Uterus (tissue), 4 donors: Measurements from ENCODE around the gene EIF5AL1. TPM values are rescaled to one million over a fixed set of nuclear protein-coding genes. Genes with fewer than 3 reads are reported as not detected.

ENCODE experiments used
- DNase-seq, 2 donors: peaks; one replicate each; pipeline ENCODE4 v3.0.0-alpha.2; 2019 to 2020
- H3K27ac ChIP-seq, 2 donors: fragments of 200-600 bp; sonication (generic); 1 replicate in 1 of 2; 2 replicates in 1 of 2; pipeline ENCODE4 v1.5.1; 2016 to 2018
- H3K27me3 ChIP-seq, 2 donors: fragments of 200-600 bp; sonication (generic); one replicate each; pipeline ENCODE4 v1.5.1; 2018 to 2019; ENCODE audit warnings: control low read depth in 1 of 2
- H3K36me3 ChIP-seq, 2 donors: fragments of 200-600 bp; sonication (generic); one replicate each; pipeline ENCODE4 v1.5.1; 2019; ENCODE audit warnings: control low read depth in 1 of 2
- H3K4me1 ChIP-seq, 2 donors: fragments of 200-600 bp; sonication (generic); one replicate each; pipeline ENCODE4 v1.5.1; 2018 to 2019; ENCODE audit warnings: control low read depth in 1 of 2
- H3K4me3 ChIP-seq, 2 donors: fragments of 200-600 bp; sonication (generic); 1 replicate in 1 of 2; 2 replicates in 1 of 2; pipeline ENCODE4 v1.5.1; 2018 to 2019; ENCODE audit warnings: mild to moderate bottlenecking in 1 of 2
- H3K9me3 ChIP-seq, 2 donors: fragments of 200-600 bp; sonication (generic); one replicate each; pipeline ENCODE4 v1.5.1; 2019; ENCODE audit warnings: control low read depth in 1 of 2
- POLR2A ChIP-seq, 2 donors: fragments of 450-650 bp; IDR thresholded peaks; one replicate each; pipeline ENCODE4 v1.6.1; 2016; ENCODE audit warnings: antibody characterized with exemption in 2 of 2, mild to moderate bottlenecking in 1 of 2, moderate library complexity in 1 of 2
- intact Hi-C: fragments of 100-400 bp; cut with DNase I; formaldehyde crosslinking; loops from one replicate; pipeline ENCODE4 v1.15.1; 2023; ENCODE audit warnings: low total_unique reads
- total RNA-seq, 4 donors: library from RNA; depleted of rRNA in 3 of 4; stranded (reverse); fragments of >200 nt in 3 of 4; gene quantifications; one replicate each; pipeline versions ENCODE4 v1.1.0 to v1.2.4, GENCODE V29; 2014 to 2023
- TF ChIP-seq, protein P1 (sequence below), 4 experiments: fragments of 200-600 bp in 2 of 4; fragments of 450-650 bp in 2 of 4; sonication (generic) in 2 of 4; IDR thresholded peaks; one replicate each; pipeline ENCODE4 v1.5.1; 2016 to 2019; ENCODE audit warnings: antibody characterized with exemption in 4 of 4, mild to moderate bottlenecking in 2 of 4, moderate library complexity in 1 of 4
- donor health status: DM: yes; HTN: yes; CAD: no.

EIF5AL1 gene
- total RNA-seq, 4 donors from 2014 or later = 0.14 to 0.29 (median 0.26) TPM; not detected in 1

DNA sequence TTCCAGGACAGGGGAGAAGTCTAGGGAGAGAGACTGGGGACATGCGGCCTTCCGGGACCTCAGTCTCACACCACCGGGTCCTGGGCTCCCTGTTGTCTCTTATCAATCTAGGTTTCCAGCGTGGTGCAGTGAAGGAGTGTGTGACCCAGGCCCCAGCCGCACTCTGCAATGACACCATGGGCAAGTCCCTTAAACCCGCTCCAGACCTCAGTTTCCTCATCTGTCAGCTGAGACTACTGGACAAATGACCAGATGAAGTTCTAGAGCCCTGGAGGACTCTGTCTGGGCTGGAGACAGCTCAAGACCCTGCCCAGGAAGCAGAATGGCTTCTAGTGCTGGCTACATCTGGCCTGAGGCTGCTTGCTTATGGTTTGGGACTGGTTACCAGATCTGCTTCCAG lies 20.1 kb upstream of the EIF5AL1 start:
- no peak for DNase-seq
- Histone ChIP-seq H3K4me3 (no peak overlapping the region), H3K27ac (peak overlapping the region in 1 of 2 donors; percentile 80), H3K9me3 (no peaks in the 10 kb centered on the region), H3K27me3 (no peaks in the 10 kb centered on the region), H3K36me3 (no peaks in the 10 kb centered on the region), H3K4me1 (peaks cover 0 to 6% of the 10 kb centered on the region in 2 donors)
- TF ChIP-seq, protein P1, sequence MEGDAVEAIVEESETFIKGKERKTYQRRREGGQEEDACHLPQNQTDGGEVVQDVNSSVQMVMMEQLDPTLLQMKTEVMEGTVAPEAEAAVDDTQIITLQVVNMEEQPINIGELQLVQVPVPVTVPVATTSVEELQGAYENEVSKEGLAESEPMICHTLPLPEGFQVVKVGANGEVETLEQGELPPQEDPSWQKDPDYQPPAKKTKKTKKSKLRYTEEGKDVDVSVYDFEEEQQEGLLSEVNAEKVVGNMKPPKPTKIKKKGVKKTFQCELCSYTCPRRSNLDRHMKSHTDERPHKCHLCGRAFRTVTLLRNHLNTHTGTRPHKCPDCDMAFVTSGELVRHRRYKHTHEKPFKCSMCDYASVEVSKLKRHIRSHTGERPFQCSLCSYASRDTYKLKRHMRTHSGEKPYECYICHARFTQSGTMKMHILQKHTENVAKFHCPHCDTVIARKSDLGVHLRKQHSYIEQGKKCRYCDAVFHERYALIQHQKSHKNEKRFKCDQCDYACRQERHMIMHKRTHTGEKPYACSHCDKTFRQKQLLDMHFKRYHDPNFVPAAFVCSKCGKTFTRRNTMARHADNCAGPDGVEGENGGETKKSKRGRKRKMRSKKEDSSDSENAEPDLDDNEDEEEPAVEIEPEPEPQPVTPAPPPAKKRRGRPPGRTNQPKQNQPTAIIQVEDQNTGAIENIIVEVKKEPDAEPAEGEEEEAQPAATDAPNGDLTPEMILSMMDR (IDR thresholded peaks at IDR 0.05) = no peak
- no peak for TF ChIP-seq POLR2A (IDR thresholded peaks at IDR 0.05)
- intact Hi-C loops = loop anchor here (10.0 kb wide), 1 partner anchor 117 kb away; no protein-coding TSS in a partner anchor

DNA sequence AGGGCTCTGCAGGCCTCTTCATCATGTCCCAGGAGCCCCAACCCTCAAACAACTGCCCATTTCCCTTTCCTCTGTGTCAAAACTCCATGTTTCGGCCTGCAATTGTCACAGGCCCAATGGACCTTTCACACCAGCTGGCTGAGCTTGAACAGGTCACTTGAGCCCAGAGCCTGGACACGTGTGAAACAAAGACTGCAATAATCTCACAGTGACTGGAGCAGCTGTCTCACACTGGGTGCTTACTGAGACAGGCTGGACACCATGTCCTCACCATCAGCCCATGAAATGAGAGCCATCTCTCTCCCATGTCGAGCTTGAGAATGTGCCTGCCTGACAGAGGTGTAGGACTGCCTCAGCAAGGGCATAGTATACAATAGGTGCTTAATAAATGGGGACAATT lies 19.5 kb upstream of the EIF5AL1 start:
- DNase-seq = no peak
- Histone ChIP-seq H3K27me3 (no peaks in the 10 kb centered on the region), H3K4me3 (no peak overlapping the region), H3K9me3 (no peaks in the 10 kb centered on the region), H3K4me1 (peaks cover 0 to under 1% of the 10 kb centered on the region in 2 donors), H3K36me3 (no peaks in the 10 kb centered on the region), H3K27ac (no peak overlapping the region)
- TF ChIP-seq, protein P1 (IDR thresholded peaks at IDR 0.05) = no peak
- no peak for TF ChIP-seq POLR2A (IDR thresholded peaks at IDR 0.05)
- intact Hi-C loops = loop anchor here (10.0 kb wide), 1 partner anchor 118 kb away; no protein-coding TSS in a partner anchor

DNA sequence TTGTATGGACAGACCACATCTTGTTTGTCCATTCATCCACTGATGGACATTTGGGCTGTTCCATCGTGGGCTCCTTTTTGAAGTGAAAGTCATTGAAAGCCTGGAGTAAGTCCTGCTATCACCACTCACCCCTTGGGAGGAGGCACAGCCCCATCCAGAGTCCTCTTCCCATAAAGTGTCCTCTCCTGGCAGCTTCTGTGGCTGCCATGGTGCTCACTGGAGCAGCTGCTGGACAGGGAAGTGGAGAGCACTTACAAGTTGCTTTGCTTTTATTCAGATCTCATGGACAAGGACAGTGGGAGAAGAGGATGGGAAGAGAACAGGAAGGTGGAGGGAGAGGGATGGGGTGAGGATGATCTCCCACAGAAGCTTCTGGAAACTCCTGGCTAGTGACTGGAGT lies 18.5 kb upstream of the EIF5AL1 start:
- no peak overlapping the region for H3K4me3 ChIP-seq
- H3K4me1 ChIP-seq = no peaks in the 10 kb centered on the region
- DNase-seq = no peak
- no peaks in the 10 kb centered on the region for H3K27me3 ChIP-seq
- H3K36me3 ChIP-seq = no peaks in the 10 kb centered on the region
- TF ChIP-seq, protein P1 (IDR thresholded peaks at IDR 0.05) = no peak
- no peak for TF ChIP-seq POLR2A (IDR thresholded peaks at IDR 0.05)
- no peak overlapping the region for H3K27ac ChIP-seq
- intact Hi-C loops = loop anchor here (10.0 kb wide), 1 partner anchor 119 kb away; no protein-coding TSS in a partner anchor
- no peaks in the 10 kb centered on the region for H3K9me3 ChIP-seq

DNA sequence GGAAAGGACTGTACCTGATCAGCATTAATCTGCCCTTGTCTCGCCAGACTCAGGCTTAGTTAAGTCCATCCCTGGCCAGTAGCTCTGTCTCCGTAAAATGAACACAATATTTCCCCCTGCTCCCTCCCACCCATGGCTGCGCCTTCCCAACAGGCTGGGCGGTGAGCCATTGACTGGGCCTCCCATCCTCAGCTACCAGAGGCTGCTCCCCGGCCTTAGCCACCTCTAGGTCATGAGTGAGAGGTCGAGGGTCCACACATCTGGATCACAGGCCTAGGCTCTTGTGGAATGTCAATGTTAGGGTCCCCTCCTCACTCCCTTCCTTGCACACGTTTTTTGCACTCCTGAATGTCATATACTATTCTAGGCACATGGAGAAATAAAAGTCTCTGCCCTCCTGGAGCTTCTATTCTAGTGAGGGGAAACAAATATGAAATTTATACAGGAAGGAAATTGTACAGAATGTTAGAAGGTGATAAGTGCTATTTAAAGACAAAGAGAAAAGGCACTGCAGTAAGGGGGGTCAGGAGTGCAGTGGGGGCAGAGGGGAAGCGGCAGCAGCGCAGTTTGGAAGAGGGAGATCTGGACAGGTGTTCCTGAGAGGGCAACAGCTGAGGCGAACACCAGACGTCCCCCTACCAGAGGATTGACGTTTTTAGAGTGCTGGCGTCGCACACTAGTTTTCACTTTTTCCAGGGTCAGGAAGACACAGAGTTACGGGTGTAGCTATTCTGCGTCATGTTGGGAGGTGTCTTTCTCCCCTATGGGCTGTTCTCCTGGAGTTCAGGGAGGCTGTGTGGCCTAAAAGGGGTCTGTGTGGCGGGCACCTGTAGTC lies 17.2 kb upstream of the EIF5AL1 start:
- no peaks in the 10 kb centered on the region for H3K27me3 ChIP-seq
- no peak for DNase-seq
- TF ChIP-seq, protein P1 (IDR thresholded peaks at IDR 0.05) = no peak
- TF ChIP-seq POLR2A (IDR thresholded peaks at IDR 0.05) = no peak
- no peak overlapping the region for H3K4me3 ChIP-seq
- H3K36me3 ChIP-seq = no peaks in the 10 kb centered on the region
- intact Hi-C loops = loop anchor here (10.0 kb wide), 1 partner anchor 120 kb away; no protein-coding TSS in a partner anchor
- H3K4me1 ChIP-seq = no peaks in the 10 kb centered on the region
- H3K27ac ChIP-seq = no peak overlapping the region
- H3K9me3 ChIP-seq = no peaks in the 10 kb centered on the region

GRCh38 chr10:79495791-79496190 lies 16.5 kb upstream of the EIF5AL1 start:
- H3K36me3 ChIP-seq = no peaks in the 10 kb centered on the region
- intact Hi-C loops = loop anchor here (10.0 kb wide), 1 partner anchor 121 kb away; no protein-coding TSS in a partner anchor
- no peak for TF ChIP-seq POLR2A (IDR thresholded peaks at IDR 0.05)
- TF ChIP-seq, protein P1 (IDR thresholded peaks at IDR 0.05) = no peak
- no peak overlapping the region for H3K4me3 ChIP-seq
- no peaks in the 10 kb centered on the region for H3K4me1 ChIP-seq
- H3K9me3 ChIP-seq = no peaks in the 10 kb centered on the region
- H3K27ac ChIP-seq = no peak overlapping the region
- DNase-seq = no peak
- no peaks in the 10 kb centered on the region for H3K27me3 ChIP-seq
